Measurements from ENCODE around the gene STX19. TPM values are rescaled to one million over a fixed set of nuclear protein-coding genes. Genes with fewer than 3 reads are reported as not detected.

STX19 gene
- total and polyA plus RNA-seq, 2 of the 13 experiments (the other 11 are each of a cell fraction or from before 2014, with no cell fraction given), result not detected

- TF ChIP-seq GABPA (IDR thresholded peaks at IDR 0.05; ENCODE audit: low read depth, low read length) (no peak), GABPA (CRISPR knock-in tag; IDR thresholded peaks at IDR 0.05; ENCODE audit: low read depth) (peak; percentile 58), ZMYM4 (CRISPR knock-in tag; IDR thresholded peaks at IDR 0.05) (peak; percentile 95), HNRNPL (IDR thresholded peaks at IDR 0.05; ENCODE audit: low read depth, low read length) (no peak), XRCC5 (optimal IDR thresholded peaks at IDR 0.05; ENCODE audit: low read length) (peak; percentile 61), ZNF747 (CRISPR knock-in tag; IDR thresholded peaks at IDR 0.05; ENCODE audit: borderline replicate concordance) (no peak), SMARCE1 (IDR thresholded peaks at IDR 0.05; ENCODE audit: borderline replicate concordance) (no peak), ZNF740 (CRISPR knock-in tag; IDR thresholded peaks at IDR 0.05) (no peak), REXO4 (CRISPR knock-in tag; IDR thresholded peaks at IDR 0.05; ENCODE audit: borderline replicate concordance) (no peak), TEAD2 (CRISPR knock-in tag; IDR thresholded peaks at IDR 0.05) (no peak), ZNF788 (CRISPR knock-in tag; IDR thresholded peaks at IDR 0.05; ENCODE audit: borderline replicate concordance) (no peak; the same call in 1 of the 2 replicates), CCDC6 (CRISPR knock-in tag; IDR thresholded peaks at IDR 0.05) (no peak), ZFP62 (CRISPR knock-in tag; IDR thresholded peaks at IDR 0.05) (no peak), KLF6 (CRISPR knock-in tag; IDR thresholded peaks at IDR 0.05) (no peak), MAFG (CRISPR knock-in tag; IDR thresholded peaks at IDR 0.05) (no peak), ZNF503 (CRISPR knock-in tag; IDR thresholded peaks at IDR 0.05) (no peak)
- TF ChIP-seq, protein P1, sequence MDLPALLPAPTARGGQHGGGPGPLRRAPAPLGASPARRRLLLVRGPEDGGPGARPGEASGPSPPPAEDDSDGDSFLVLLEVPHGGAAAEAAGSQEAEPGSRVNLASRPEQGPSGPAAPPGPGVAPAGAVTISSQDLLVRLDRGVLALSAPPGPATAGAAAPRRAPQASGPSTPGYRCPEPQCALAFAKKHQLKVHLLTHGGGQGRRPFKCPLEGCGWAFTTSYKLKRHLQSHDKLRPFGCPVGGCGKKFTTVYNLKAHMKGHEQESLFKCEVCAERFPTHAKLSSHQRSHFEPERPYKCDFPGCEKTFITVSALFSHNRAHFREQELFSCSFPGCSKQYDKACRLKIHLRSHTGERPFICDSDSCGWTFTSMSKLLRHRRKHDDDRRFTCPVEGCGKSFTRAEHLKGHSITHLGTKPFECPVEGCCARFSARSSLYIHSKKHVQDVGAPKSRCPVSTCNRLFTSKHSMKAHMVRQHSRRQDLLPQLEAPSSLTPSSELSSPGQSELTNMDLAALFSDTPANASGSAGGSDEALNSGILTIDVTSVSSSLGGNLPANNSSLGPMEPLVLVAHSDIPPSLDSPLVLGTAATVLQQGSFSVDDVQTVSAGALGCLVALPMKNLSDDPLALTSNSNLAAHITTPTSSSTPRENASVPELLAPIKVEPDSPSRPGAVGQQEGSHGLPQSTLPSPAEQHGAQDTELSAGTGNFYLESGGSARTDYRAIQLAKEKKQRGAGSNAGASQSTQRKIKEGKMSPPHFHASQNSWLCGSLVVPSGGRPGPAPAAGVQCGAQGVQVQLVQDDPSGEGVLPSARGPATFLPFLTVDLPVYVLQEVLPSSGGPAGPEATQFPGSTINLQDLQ (CRISPR knock-in tag; IDR thresholded peaks at IDR 0.05), result no peak
- TF ChIP-seq, protein P2, sequence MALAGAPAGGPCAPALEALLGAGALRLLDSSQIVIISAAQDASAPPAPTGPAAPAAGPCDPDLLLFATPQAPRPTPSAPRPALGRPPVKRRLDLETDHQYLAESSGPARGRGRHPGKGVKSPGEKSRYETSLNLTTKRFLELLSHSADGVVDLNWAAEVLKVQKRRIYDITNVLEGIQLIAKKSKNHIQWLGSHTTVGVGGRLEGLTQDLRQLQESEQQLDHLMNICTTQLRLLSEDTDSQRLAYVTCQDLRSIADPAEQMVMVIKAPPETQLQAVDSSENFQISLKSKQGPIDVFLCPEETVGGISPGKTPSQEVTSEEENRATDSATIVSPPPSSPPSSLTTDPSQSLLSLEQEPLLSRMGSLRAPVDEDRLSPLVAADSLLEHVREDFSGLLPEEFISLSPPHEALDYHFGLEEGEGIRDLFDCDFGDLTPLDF (CRISPR knock-in tag; IDR thresholded peaks at IDR 0.05), result 0 out of 2 replicates have a peak, but pooled peaks have one; percentile 40
- TF ChIP-seq, protein P3, sequence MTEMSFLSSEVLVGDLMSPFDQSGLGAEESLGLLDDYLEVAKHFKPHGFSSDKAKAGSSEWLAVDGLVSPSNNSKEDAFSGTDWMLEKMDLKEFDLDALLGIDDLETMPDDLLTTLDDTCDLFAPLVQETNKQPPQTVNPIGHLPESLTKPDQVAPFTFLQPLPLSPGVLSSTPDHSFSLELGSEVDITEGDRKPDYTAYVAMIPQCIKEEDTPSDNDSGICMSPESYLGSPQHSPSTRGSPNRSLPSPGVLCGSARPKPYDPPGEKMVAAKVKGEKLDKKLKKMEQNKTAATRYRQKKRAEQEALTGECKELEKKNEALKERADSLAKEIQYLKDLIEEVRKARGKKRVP (CRISPR knock-in tag; IDR thresholded peaks at IDR 0.05), result no peak
Measured at GRCh38 chr3:93979850-93980676, 48.3 kb downstream of the STX19 start, which contains the start of gene ARL13B (continued).
